Endothelial cell of umbilical vein (primary cell): ENCODE measurements around the gene DCAF4. TPM values are rescaled to one million over a fixed set of nuclear protein-coding genes. Genes with fewer than 3 reads are reported as not detected.
A peak's percentile ranks its signal among the peaks of the same experiment; 100 is the strongest.

Experiments used
- BruUV-seq: library from RNA; stranded (reverse); fragments of 400-500 nt; replicated peaks from 2 replicates; lab custom pipeline; 2021; lab: Mats Ljungman, UMichigan
- CTCF ChIA-PET: fragments of 300-600, 350-600 bp; sonication (Branson Sonifier 250); formaldehyde crosslinking; loops from one replicate; lab custom pipeline; 2021; ENCODE audit warnings: antibody characterized with exemption, inconsistent platforms; lab: Charles Lee
- POLR2A ChIA-PET: fragments of 300-600, 350-600 bp; sonication (Branson Sonifier 250); formaldehyde crosslinking; loops from one replicate; lab custom pipeline; 2021; ENCODE audit warnings: antibody characterized with exemption, inconsistent platforms; lab: Charles Lee
- DNase-seq: peaks from one replicate; pipeline ENCODE4 v3.0.0-alpha.2; 2011; ENCODE audit warnings: low read depth, low spot score
- FAIRE-seq: peaks from 2 replicates; lab custom pipeline; 2011; peaks lifted over from hg19 to GRCh38; lab: Jason Lieb, UNC
- H2AFZ ChIP-seq: 2 replicates; pipeline ENCODE4 v1.6.0; 2012; ENCODE audit warnings: low read depth, low read length, control low read depth, inconsistent platforms
- H3K27ac ChIP-seq: 2 replicates; pipeline ENCODE4 v1.5.1; 2011; ENCODE audit warnings: low read depth, mild to moderate bottlenecking, control low read depth, low read length, moderate library complexity; ENCODE audit not compliant: insufficient read depth
- H3K27me3 ChIP-seq, 2 experiments: 2 replicates each; pipeline versions ENCODE4 v1.6.0 to v1.6.1; 2011; ENCODE audit warnings: low read length in 2 of 2, mixed read lengths in 1 of 2; ENCODE audit not compliant: control insufficient read depth in 2 of 2, insufficient read depth in 2 of 2
- H3K36me3 ChIP-seq, 2 experiments: 2 replicates in 1 of 2; 3 replicates in 1 of 2; pipeline ENCODE4 v1.5.1; 2011; ENCODE audit warnings: low read length in 2 of 2, mild to moderate bottlenecking in 1 of 2, moderate library complexity in 1 of 2; ENCODE audit not compliant: control insufficient read depth in 2 of 2, insufficient read depth in 2 of 2; ENCODE audit errors: extremely low read depth in 1 of 2
- H3K4me1 ChIP-seq: 3 replicates; pipeline ENCODE4 v1.5.1; 2011; ENCODE audit warnings: mild to moderate bottlenecking, low read length; ENCODE audit not compliant: control insufficient read depth, insufficient read depth; ENCODE audit errors: extremely low read depth
- H3K4me2 ChIP-seq: 2 replicates; pipeline ENCODE4 v1.6.1; 2011; ENCODE audit warnings: low read length, control low read depth, mixed read lengths; ENCODE audit not compliant: insufficient read depth
- H3K4me3 ChIP-seq, 3 experiments: fragments of 200-600 bp in 1 of 3; sonication (generic), shearing (Covaris generic) in 1 of 3; replicated peaks in 1 of 3; 2 replicates each; pipeline ENCODE4 v1.5.1; 2011 to 2016; ENCODE audit warnings: control low read depth in 3 of 3, low read length in 3 of 3, mild to moderate bottlenecking in 2 of 3, inconsistent platforms in 1 of 3, low read depth in 1 of 3, moderate library complexity in 1 of 3; ENCODE audit not compliant: insufficient read depth in 1 of 3
- H3K79me2 ChIP-seq: 2 replicates; pipeline ENCODE4 v1.6.0; 2012; ENCODE audit warnings: low read length, inconsistent platforms; ENCODE audit not compliant: control insufficient read depth, insufficient read depth
- H3K9ac ChIP-seq: replicated peaks from 2 replicates; pipeline ENCODE3; 2011; ENCODE audit warnings: low read length, control low read depth; ENCODE audit not compliant: insufficient read depth; ENCODE audit errors: extremely low read depth
- H3K9me1 ChIP-seq: replicated peaks from 3 replicates; pipeline ENCODE4 v1.6.0; 2011; ENCODE audit warnings: mild to moderate bottlenecking, low read length; ENCODE audit not compliant: control insufficient read depth, insufficient read depth; ENCODE audit errors: extremely low read depth
- H3K9me3 ChIP-seq: replicated peaks from 2 replicates; pipeline ENCODE4 v1.5.1; 2012; ENCODE audit warnings: low read length, inconsistent platforms; ENCODE audit not compliant: control insufficient read depth, insufficient read depth
- H4K20me1 ChIP-seq: replicated peaks from 2 replicates; pipeline ENCODE3; 2011; ENCODE audit warnings: mild to moderate bottlenecking, low read length; ENCODE audit not compliant: control insufficient read depth, insufficient read depth; ENCODE audit errors: extremely low read depth
- CTCF ChIP-seq, 2 donors: IDR thresholded peaks; 1 replicate in 1 of 2; 2 replicates in 1 of 2; pipeline ENCODE4 v1.5.1; 2011; ENCODE audit warnings: low read length in 2 of 2, mild to moderate bottlenecking in 2 of 2, moderate library complexity in 2 of 2, control low read depth in 1 of 2, inconsistent platforms in 1 of 2, low read depth in 1 of 2; ENCODE audit not compliant: insufficient read depth in 1 of 2; ENCODE audit errors: extremely low read depth in 1 of 2
- EZH2 ChIP-seq: IDR thresholded peaks from 2 replicates; pipeline ENCODE4 v1.6.1; 2012; ENCODE audit warnings: borderline replicate concordance, low read depth, mild to moderate bottlenecking, moderate library complexity, low read length, inconsistent platforms; ENCODE audit not compliant: severe bottlenecking
- FOS ChIP-seq: IDR thresholded peaks from 2 replicates; pipeline ENCODE4 v1.6.1; 2011; ENCODE audit warnings: mild to moderate bottlenecking, low read length, moderate library complexity, borderline replicate concordance; ENCODE audit not compliant: insufficient read depth
- GATA2 ChIP-seq: IDR thresholded peaks from 2 replicates; pipeline ENCODE4 v1.7.0; 2011; ENCODE audit warnings: low read depth, mild to moderate bottlenecking, moderate library complexity, mixed read lengths, low read length; ENCODE audit not compliant: insufficient read length, insufficient read depth
- JUN ChIP-seq: IDR thresholded peaks from 2 replicates; pipeline ENCODE4 v1.6.1; 2011; ENCODE audit warnings: borderline replicate concordance, low read depth; ENCODE audit not compliant: insufficient read length, insufficient read depth
- MYC ChIP-seq: IDR thresholded peaks from one replicate; pipeline ENCODE4 v1.6.1; 2011; ENCODE audit warnings: mild to moderate bottlenecking, low read depth, low read length
- POLR2A ChIP-seq: IDR thresholded peaks from 2 replicates; pipeline ENCODE4 v1.6.1; 2012; ENCODE audit warnings: low read depth, mild to moderate bottlenecking, control low read depth, low read length
- POLR2AphosphoS5 ChIP-seq: IDR thresholded peaks from 2 replicates; pipeline ENCODE4 v1.6.1; 2012; ENCODE audit warnings: low read depth, mild to moderate bottlenecking, control low read depth, low read length, moderate library complexity; ENCODE audit not compliant: insufficient read depth
- dilution Hi-C: fragments of 300-500 bp; cut with MboI; formaldehyde crosslinking; loops from one replicate; pipeline ENCODE4 v1.15.0; 2019; ENCODE audit warnings: low sequenced_read_pairs; ENCODE audit not compliant: extremely low pct_ligation_motif_present
- intact Hi-C: fragments of 100-400 bp; cut with micrococcal nuclease; formaldehyde crosslinking; loops from one replicate; pipeline ENCODE4 v1.10.0; 2022
- polyA plus RNA-seq, 4 experiments: library from polyadenylated mRNA; depleted of rRNA in 3 of 4; stranded (reverse) in 3 of 4; unstranded in 1 of 4; fragments of >200 nt; gene quantifications; 2 replicates each; pipeline versions ENCODE4 v1.2.1 to v1.2.3, GENCODE V29; 2011 to 2012; ENCODE audit warnings: missing spikeins in 1 of 4
- total RNA-seq: library from RNA; stranded (reverse); gene quantifications from 2 replicates; pipeline ENCODE4 v1.2.3, GENCODE V29; 2021
- TF ChIP-seq, protein P1 (sequence below): IDR thresholded peaks from 2 replicates; pipeline ENCODE4 v1.6.1; 2011; ENCODE audit not compliant: insufficient read depth, insufficient read length

DCAF4 gene
- total and polyA plus RNA-seq, 2 donors (not counting 3 experiments of a cell fraction or from before 2014, with no cell fraction given): 8.6 to 15.8 TPM

DNA sequence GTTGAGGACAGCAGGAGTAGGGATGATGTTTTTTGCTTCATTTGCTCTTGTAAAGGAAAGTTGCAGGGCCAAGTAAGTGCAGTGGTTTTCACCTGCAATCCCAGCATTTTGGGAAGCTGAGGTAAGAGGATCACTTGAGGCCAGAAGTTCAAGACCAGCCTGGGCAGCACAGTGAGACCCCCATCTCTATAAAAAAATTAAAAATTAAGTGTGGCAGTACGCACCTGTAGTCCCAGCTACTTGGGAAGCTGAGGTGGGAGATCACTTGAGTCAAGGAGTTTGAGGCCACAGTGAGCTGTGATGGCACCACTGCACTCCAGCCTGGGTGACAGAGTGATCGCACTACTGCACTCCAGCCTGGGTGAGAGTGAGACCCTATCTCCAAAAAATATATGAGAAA lies 43.2 kb upstream of the DCAF4 start:
- Histone ChIP-seq H3K9ac (peak overlapping the region; percentile 53), H3K9me1 (no peaks in the 10 kb centered on the region), H3K4me3 (no peak overlapping the region), H3K36me3 (no peaks in the 10 kb centered on the region), H2AFZ (no peak overlapping the region), H3K4me1 (peaks cover 18% of the 10 kb centered on the region), H4K20me1 (no peaks in the 10 kb centered on the region), H3K4me2 (peak overlapping the region; percentile 22), H3K9me3 (no peaks in the 10 kb centered on the region), H3K79me2 (peaks cover 24% of the 10 kb centered on the region), H3K27ac (peak overlapping the region; percentile 98), H3K27me3 (no peaks in the 10 kb centered on the region)
- FAIRE-seq (no peak), DNase-seq (no peak)
- dilution Hi-C loops: no loop called here
- BruUV-seq: no TSS peak
- intact Hi-C loops: no loop called here
- no peak for TF ChIP-seq CTCF (IDR thresholded peaks at IDR 0.05; ENCODE audit: extremely low read depth in 1 of 2, insufficient read depth in 1 of 2, low read depth in 1 of 2, low read length in 2 of 2)
- TF ChIP-seq GATA2: no peak
- ChIA-PET CTCF (interaction anchor here (0.8 to 2.3 kb wide), 7 partner anchors 9 to 369 kb away, joined by 3 to 20 read pairs (median 5); partner anchors contain the start of gene DPF3), POLR2A (interaction anchor here (1.6 kb wide), 1 partner anchor 10 kb away, joined by 11 read pairs; the partner anchor contains the start of gene DPF3)

DNA sequence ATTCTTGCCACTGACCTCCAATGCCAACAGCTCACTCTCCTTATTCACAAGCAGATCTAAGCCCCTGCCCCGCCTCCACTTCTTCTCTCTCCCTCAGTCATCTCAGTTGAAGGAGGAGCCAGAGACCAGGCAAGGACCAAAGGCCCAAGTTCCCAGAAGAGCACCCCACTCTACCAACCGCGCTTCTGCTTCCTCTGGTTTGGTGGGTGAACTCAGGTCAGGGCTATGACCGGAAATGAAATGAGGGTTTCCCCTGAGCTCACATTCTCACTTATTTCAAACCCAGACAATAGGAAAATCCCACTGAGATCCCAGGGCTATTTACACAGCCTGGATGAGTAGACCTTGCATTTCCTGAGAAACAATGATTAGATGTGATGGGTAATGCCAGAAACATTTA lies 42.3 kb upstream of the DCAF4 start:
- ChIA-PET CTCF (interaction anchor here (0.8 to 2.3 kb wide), 11 partner anchors 8 to 370 kb away, joined by 3 to 20 read pairs (median 4); partner anchors contain the start of gene DPF3), POLR2A (interaction anchor here (0.6 to 1.6 kb wide), 2 partner anchors 10 to 240 kb away, joined by 3 to 11 read pairs; partner anchors contain the start of gene DPF3)
- intact Hi-C loops (loop anchor here (1.0 kb wide), 3 partner anchors 8 to 219 kb away; no protein-coding TSS in a partner anchor), dilution Hi-C loops (no loop called here)
- Histone ChIP-seq H3K9me3 (no peaks in the 10 kb centered on the region), H3K27ac (peak overlapping the region; percentile 98), H3K27me3 (no peaks in the 10 kb centered on the region), H2AFZ (no peak overlapping the region), H3K36me3 (no peaks in the 10 kb centered on the region), H4K20me1 (no peaks in the 10 kb centered on the region), H3K79me2 (peaks cover 27% of the 10 kb centered on the region), H3K9ac (peak overlapping the region; percentile 53), H3K4me3 (no peak overlapping the region), H3K4me2 (peak overlapping the region; percentile 63), H3K9me1 (no peaks in the 10 kb centered on the region), H3K4me1 (peaks cover 18% of the 10 kb centered on the region)
- TF ChIP-seq GATA2: peak; percentile 81
- peak; percentile 67 for TF ChIP-seq POLR2A
- no peak for TF ChIP-seq CTCF (IDR thresholded peaks at IDR 0.05; ENCODE audit: extremely low read depth in 1 of 2, insufficient read depth in 1 of 2, low read depth in 1 of 2, low read length in 2 of 2)
- TF ChIP-seq, protein P1, sequence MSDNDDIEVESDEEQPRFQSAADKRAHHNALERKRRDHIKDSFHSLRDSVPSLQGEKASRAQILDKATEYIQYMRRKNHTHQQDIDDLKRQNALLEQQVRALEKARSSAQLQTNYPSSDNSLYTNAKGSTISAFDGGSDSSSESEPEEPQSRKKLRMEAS: no peak
- no peak for TF ChIP-seq MYC
- TF ChIP-seq POLR2AphosphoS5: peak; percentile 90
- peak; percentile 96 for TF ChIP-seq FOS
- TF ChIP-seq EZH2: no peak
- peak; percentile 87 for TF ChIP-seq JUN
- DNase-seq (peak; percentile 91), FAIRE-seq (peak; percentile 97)
- BruUV-seq: no TSS peak
